ENCODE results near the gene MX2.
A peak's percentile ranks its signal among the peaks of the same experiment; 100 is the strongest.
"Not testable (repeated sequence)": the region's sequence is repeated elsewhere in the genome, so short reads cannot be mapped to it uniquely, and the experiment has no call there.

The MX2 gene

GRCh38 chr21:41361786-41362604, at the start of gene MX2:
MX2 (plus strand) TSS chr21:41362027; CDS start chr21:41376907, 14,880 bp downstream.
- peak; percentile 28 to 64 for DNase-seq (ENCODE audit: extremely low read depth in 1 of 2, low read depth in 1 of 2)

- not testable (repeated sequence) for DNase-seq (ENCODE audit: extremely low read depth in 1 of 2, low read depth in 1 of 2)
Measured at GRCh38 chr21:41313285-41314164, 48.3 kb upstream of the MX2 start.

- no peak for DNase-seq (ENCODE audit: extremely low read depth in 1 of 2, low read depth in 1 of 2)
Measured at GRCh38 chr21:41315726-41316125, 46.1 kb upstream of the MX2 start.

GRCh38 chr21:41316200-41317062, 45.4 kb upstream of the MX2 start, which contains the start of gene FAM3B:
FAM3B (plus strand) TSS chr21:41316801; CDS start chr21:41316880, 79 bp downstream.
- DNase-seq (ENCODE audit: extremely low read depth in 1 of 2, low read depth in 1 of 2) = no peak

GRCh38 chr21:41317063-41317392, 44.8 kb upstream of the MX2 start:
- no peak for DNase-seq (ENCODE audit: extremely low read depth in 1 of 2, low read depth in 1 of 2)

- DNase-seq (ENCODE audit: extremely low read depth in 1 of 2, low read depth in 1 of 2) = no peak
Measured at GRCh38 chr21:41317458-41317857, 44.4 kb upstream of the MX2 start.

GRCh38 chr21:41318218-41318617, 43.6 kb upstream of the MX2 start:
- DNase-seq (ENCODE audit: extremely low read depth in 1 of 2, low read depth in 1 of 2) = no peak

GRCh38 chr21:41319273-41319672, 42.6 kb upstream of the MX2 start:
- no peak for DNase-seq (ENCODE audit: extremely low read depth in 1 of 2, low read depth in 1 of 2)

- DNase-seq (ENCODE audit: extremely low read depth in 1 of 2, low read depth in 1 of 2) = peak in 1 of 2 donors; percentile 3
Measured at GRCh38 chr21:41321211-41321907, 40.5 kb upstream of the MX2 start.

GRCh38 chr21:41321908-41322495, 39.8 kb upstream of the MX2 start:
- DNase-seq (ENCODE audit: extremely low read depth in 1 of 2, low read depth in 1 of 2) = no peak

GRCh38 chr21:41322496-41323382, 39.1 kb upstream of the MX2 start:
- DNase-seq (ENCODE audit: extremely low read depth in 1 of 2, low read depth in 1 of 2) = no peak

- DNase-seq (ENCODE audit: extremely low read depth in 1 of 2, low read depth in 1 of 2) = no peak
Measured at GRCh38 chr21:41325138-41325912, 36.5 kb upstream of the MX2 start.

GRCh38 chr21:41326414-41327080, 35.3 kb upstream of the MX2 start:
- DNase-seq (ENCODE audit: extremely low read depth in 1 of 2, low read depth in 1 of 2) = no peak

GRCh38 chr21:41327753-41328152, 34.1 kb upstream of the MX2 start:
- no peak for DNase-seq (ENCODE audit: extremely low read depth in 1 of 2, low read depth in 1 of 2)

- no peak for DNase-seq (ENCODE audit: extremely low read depth in 1 of 2, low read depth in 1 of 2)
Measured at GRCh38 chr21:41328660-41329607, 32.9 kb upstream of the MX2 start.

- DNase-seq (ENCODE audit: extremely low read depth in 1 of 2, low read depth in 1 of 2) = no peak
Measured at GRCh38 chr21:41333752-41334151, 28.1 kb upstream of the MX2 start.

GRCh38 chr21:41337515-41337914, 24.3 kb upstream of the MX2 start:
- DNase-seq (ENCODE audit: extremely low read depth in 1 of 2, low read depth in 1 of 2) = no peak

All from stimulated activated CD8-positive, alpha-beta memory T cell treated with anti-CD3 and anti-CD28 coated beads, Interleukin-7, amount 100 ng/mL, for 48 hours (primary cell).